Measurements from ENCODE around the gene SH3PXD2A. TPM values are rescaled to one million over a fixed set of nuclear protein-coding genes. Genes with fewer than 3 reads are reported as not detected.
A peak's percentile ranks its signal among the peaks of the same experiment; 100 is the strongest.

SH3PXD2A gene
- total and polyA plus RNA-seq, 10 of the 15 experiments (the other 5 are each of a cell fraction or from before 2014, with no cell fraction given): 0.63 to 14.0 (median 4.4) TPM

DNA sequence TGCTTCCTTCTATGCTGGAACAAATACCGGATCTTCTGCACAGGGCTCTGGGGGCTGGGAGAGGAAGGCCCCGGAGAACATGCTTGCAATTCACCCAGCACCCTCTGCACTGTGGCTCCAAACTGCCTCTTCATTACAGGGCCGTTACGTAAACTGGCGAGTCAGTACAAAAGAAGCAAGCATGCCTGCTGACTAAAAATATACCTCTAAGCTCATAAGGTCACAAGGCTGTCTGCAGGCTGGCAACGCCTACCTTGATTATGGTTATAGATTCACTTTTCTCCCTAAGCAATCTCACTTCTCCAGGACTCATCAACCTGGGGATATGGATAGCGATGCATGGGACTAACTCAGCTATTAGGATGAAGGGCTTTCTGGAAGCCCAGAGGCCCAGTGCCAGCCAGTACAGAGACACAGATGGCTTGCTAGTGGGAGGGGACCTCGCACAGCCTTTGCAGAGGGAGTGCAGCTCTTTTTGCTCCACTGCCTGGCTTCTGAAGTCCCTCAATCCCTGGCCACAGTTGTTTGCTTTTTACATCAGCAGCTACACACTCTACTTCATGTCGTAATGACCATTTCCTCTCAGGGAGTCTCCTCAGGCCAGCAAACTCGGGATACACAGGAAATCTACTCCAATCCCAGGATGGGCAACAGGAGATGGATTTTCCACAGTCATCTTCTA lies 96.1 kb downstream of the SH3PXD2A start (continued):
- TF ChIP-seq WRNIP1 (IDR thresholded peaks at IDR 0.05; ENCODE audit: borderline replicate concordance, low read depth, low read length) (no peak), SREBF2 (IDR thresholded peaks at IDR 0.05; ENCODE audit: low read length) (no peak), SMC3 (IDR thresholded peaks at IDR 0.05; ENCODE audit: borderline replicate concordance, low read length) (no peak), BACH1 (IDR thresholded peaks at IDR 0.05; ENCODE audit: borderline replicate concordance) (no peak), PML (IDR thresholded peaks at IDR 0.05; ENCODE audit: low read length) (no peak), ESRRA (IDR thresholded peaks at IDR 0.05; ENCODE audit: low read length) (no peak), STAT3 (IDR thresholded peaks at IDR 0.05; ENCODE audit: low read depth, low read length) (no peak), NFYA (IDR thresholded peaks at IDR 0.05; ENCODE audit: borderline replicate concordance, low read depth, low read length) (no peak), TCF7 (IDR thresholded peaks at IDR 0.05; ENCODE audit: borderline replicate concordance) (peak; percentile 39; the same call in 1 of the 2 replicates), NFXL1 (IDR thresholded peaks at IDR 0.05; ENCODE audit: borderline replicate concordance) (no peak), POLR2A (IDR thresholded peaks at IDR 0.05; ENCODE audit: low read depth, low read length) (no peak), MTA3 (IDR thresholded peaks at IDR 0.05; ENCODE audit: borderline replicate concordance, low read length) (no peak), NR2F1 (conservative IDR thresholded peaks at IDR 0.05) (peak; percentile 94), CREM (IDR thresholded peaks at IDR 0.05; ENCODE audit: low read depth) (peak; percentile 58), BCL11A (IDR thresholded peaks at IDR 0.05; ENCODE audit: low read depth, low read length) (no peak), SIN3A (IDR thresholded peaks at IDR 0.05; ENCODE audit: low read depth, low read length) (no peak), CHD2 (IDR thresholded peaks at IDR 0.05; ENCODE audit: borderline replicate concordance, low read depth, low read length) (no peak)
- TF ChIP-seq, protein P1, sequence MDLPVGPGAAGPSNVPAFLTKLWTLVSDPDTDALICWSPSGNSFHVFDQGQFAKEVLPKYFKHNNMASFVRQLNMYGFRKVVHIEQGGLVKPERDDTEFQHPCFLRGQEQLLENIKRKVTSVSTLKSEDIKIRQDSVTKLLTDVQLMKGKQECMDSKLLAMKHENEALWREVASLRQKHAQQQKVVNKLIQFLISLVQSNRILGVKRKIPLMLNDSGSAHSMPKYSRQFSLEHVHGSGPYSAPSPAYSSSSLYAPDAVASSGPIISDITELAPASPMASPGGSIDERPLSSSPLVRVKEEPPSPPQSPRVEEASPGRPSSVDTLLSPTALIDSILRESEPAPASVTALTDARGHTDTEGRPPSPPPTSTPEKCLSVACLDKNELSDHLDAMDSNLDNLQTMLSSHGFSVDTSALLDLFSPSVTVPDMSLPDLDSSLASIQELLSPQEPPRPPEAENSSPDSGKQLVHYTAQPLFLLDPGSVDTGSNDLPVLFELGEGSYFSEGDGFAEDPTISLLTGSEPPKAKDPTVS (IDR thresholded peaks at IDR 0.05; ENCODE audit: low read depth, low read length): no peak
- TF ChIP-seq, protein P2, sequence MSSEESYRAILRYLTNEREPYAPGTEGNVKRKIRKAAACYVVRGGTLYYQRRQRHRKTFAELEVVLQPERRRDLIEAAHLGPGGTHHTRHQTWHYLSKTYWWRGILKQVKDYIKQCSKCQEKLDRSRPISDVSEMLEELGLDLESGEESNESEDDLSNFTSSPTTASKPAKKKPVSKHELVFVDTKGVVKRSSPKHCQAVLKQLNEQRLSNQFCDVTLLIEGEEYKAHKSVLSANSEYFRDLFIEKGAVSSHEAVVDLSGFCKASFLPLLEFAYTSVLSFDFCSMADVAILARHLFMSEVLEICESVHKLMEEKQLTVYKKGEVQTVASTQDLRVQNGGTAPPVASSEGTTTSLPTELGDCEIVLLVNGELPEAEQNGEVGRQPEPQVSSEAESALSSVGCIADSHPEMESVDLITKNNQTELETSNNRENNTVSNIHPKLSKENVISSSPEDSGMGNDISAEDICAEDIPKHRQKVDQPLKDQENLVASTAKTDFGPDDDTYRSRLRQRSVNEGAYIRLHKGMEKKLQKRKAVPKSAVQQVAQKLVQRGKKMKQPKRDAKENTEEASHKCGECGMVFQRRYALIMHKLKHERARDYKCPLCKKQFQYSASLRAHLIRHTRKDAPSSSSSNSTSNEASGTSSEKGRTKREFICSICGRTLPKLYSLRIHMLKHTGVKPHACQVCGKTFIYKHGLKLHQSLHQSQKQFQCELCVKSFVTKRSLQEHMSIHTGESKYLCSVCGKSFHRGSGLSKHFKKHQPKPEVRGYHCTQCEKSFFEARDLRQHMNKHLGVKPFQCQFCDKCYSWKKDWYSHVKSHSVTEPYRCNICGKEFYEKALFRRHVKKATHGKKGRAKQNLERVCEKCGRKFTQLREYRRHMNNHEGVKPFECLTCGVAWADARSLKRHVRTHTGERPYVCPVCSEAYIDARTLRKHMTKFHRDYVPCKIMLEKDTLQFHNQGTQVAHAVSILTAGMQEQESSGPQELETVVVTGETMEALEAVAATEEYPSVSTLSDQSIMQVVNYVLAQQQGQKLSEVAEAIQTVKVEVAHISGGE (CRISPR knock-in tag; IDR thresholded peaks at IDR 0.05): no peak
- TF ChIP-seq, protein P3, sequence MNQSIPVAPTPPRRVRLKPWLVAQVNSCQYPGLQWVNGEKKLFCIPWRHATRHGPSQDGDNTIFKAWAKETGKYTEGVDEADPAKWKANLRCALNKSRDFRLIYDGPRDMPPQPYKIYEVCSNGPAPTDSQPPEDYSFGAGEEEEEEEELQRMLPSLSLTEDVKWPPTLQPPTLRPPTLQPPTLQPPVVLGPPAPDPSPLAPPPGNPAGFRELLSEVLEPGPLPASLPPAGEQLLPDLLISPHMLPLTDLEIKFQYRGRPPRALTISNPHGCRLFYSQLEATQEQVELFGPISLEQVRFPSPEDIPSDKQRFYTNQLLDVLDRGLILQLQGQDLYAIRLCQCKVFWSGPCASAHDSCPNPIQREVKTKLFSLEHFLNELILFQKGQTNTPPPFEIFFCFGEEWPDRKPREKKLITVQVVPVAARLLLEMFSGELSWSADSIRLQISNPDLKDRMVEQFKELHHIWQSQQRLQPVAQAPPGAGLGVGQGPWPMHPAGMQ (IDR thresholded peaks at IDR 0.05; ENCODE audit: borderline replicate concordance): no peak

Data from GM12878 (cell line).